Gastroesophageal sphincter (tissue), 3 donors: Measurements from ENCODE around the gene SLC7A11.

Experiments used
- POLR2A ChIP-seq, 2 donors: fragments of 450-650 bp; IDR thresholded peaks; one replicate each; pipeline ENCODE4 v1.6.1; 2017; ENCODE audit warnings: antibody characterized with exemption in 2 of 2, mild to moderate bottlenecking in 2 of 2, moderate library complexity in 1 of 2
- TF ChIP-seq, protein P1 (sequence below), 4 experiments: fragments of 200-600 bp in 2 of 4; fragments of 450-650 bp in 2 of 4; sonication (generic) in 1 of 4; IDR thresholded peaks; one replicate each; pipeline ENCODE4 v1.5.1; 2017 to 2019; ENCODE audit warnings: antibody characterized with exemption in 4 of 4, mild to moderate bottlenecking in 2 of 4, moderate library complexity in 2 of 4

DNA sequence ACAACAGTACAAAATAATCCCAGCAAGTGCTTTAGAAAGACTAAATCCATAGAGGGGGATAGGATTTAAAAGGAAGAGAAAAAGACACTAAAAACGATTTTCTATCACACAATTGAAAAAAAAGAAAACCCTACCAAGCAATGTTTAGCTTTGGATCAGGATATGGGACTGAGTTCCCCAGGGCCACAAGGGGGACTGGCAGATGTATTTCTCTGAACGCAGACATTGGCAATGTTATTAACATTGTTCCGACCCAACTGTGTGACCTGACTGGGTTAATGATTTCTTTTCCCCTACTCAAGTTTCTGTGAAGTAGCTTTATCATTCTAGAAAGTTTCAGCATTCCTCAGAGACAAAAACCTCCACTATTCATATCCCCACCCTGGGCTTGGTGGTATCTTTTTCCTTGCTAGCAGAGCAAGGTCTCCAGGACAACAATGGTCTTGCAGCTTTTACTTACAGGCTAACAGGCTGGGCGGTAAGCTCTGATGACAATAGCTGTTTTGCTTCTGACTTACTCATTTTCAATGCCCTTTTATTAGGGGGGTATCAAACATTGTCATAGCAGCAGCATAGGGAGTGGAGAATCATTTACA, 25.8 kb downstream of the SLC7A11 start:
- TF ChIP-seq, protein P1, sequence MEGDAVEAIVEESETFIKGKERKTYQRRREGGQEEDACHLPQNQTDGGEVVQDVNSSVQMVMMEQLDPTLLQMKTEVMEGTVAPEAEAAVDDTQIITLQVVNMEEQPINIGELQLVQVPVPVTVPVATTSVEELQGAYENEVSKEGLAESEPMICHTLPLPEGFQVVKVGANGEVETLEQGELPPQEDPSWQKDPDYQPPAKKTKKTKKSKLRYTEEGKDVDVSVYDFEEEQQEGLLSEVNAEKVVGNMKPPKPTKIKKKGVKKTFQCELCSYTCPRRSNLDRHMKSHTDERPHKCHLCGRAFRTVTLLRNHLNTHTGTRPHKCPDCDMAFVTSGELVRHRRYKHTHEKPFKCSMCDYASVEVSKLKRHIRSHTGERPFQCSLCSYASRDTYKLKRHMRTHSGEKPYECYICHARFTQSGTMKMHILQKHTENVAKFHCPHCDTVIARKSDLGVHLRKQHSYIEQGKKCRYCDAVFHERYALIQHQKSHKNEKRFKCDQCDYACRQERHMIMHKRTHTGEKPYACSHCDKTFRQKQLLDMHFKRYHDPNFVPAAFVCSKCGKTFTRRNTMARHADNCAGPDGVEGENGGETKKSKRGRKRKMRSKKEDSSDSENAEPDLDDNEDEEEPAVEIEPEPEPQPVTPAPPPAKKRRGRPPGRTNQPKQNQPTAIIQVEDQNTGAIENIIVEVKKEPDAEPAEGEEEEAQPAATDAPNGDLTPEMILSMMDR (IDR thresholded peaks at IDR 0.05) = no peak
- no peak for TF ChIP-seq POLR2A (IDR thresholded peaks at IDR 0.05)
